ENCODE data around the gene MIF.

DNA sequence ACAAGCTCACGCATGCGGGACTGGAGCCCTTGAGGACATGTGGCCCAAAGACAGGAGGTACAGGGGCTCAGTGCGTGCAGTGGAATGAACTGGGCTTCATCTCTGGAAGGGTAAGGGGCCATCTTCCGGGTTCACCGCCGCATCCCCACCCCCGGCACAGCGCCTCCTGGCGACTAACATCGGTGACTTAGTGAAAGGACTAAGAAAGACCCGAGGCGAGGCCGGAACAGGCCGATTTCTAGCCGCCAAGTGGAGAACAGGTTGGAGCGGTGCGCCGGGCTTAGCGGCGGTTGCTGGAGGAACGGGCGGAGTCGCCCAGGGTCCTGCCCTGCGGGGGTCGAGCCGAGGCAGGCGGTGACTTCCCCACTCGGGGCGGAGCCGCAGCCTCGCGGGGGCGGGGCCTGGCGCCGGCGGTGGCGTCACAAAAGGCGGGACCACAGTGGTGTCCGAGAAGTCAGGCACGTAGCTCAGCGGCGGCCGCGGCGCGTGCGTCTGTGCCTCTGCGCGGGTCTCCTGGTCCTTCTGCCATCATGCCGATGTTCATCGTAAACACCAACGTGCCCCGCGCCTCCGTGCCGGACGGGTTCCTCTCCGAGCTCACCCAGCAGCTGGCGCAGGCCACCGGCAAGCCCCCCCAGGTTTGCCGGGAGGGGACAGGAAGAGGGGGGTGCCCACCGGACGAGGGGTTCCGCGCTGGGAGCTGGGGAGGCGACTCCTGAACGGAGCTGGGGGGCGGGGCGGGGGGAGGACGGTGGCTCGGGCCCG lies at the start of gene MIF:
- TF ChIP-seq, protein P1, sequence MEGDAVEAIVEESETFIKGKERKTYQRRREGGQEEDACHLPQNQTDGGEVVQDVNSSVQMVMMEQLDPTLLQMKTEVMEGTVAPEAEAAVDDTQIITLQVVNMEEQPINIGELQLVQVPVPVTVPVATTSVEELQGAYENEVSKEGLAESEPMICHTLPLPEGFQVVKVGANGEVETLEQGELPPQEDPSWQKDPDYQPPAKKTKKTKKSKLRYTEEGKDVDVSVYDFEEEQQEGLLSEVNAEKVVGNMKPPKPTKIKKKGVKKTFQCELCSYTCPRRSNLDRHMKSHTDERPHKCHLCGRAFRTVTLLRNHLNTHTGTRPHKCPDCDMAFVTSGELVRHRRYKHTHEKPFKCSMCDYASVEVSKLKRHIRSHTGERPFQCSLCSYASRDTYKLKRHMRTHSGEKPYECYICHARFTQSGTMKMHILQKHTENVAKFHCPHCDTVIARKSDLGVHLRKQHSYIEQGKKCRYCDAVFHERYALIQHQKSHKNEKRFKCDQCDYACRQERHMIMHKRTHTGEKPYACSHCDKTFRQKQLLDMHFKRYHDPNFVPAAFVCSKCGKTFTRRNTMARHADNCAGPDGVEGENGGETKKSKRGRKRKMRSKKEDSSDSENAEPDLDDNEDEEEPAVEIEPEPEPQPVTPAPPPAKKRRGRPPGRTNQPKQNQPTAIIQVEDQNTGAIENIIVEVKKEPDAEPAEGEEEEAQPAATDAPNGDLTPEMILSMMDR (IDR thresholded peaks at IDR 0.05), result peak; percentile 27 to 77
- TF ChIP-seq POLR2A (IDR thresholded peaks at IDR 0.05), result peak; percentile 89 to 92
- TF ChIP-seq POLR2AphosphoS5 (IDR thresholded peaks at IDR 0.05), result peak; percentile 12 to 78 (median 61)

All from suprapubic skin (tissue), 4 donors.